B cell (primary cell): ENCODE measurements around the gene DPYSL4.

ENCODE experiments used
- CTCF ChIP-seq: fragments of 200-600 bp; IDR thresholded peaks from one replicate; pipeline ENCODE4 v1.8.0; 2022; ENCODE audit warnings: antibody characterized with exemption, mild to moderate bottlenecking
- EZH2 ChIP-seq: IDR thresholded peaks from 2 replicates; pipeline ENCODE4 v1.6.1; 2012; ENCODE audit warnings: borderline replicate concordance, low read depth, mild to moderate bottlenecking, moderate library complexity, low read length; ENCODE audit not compliant: insufficient read depth, poor library complexity, severe bottlenecking

GRCh38 chr10:132223611-132224342, 37.0 kb downstream of the DPYSL4 start:
- no peak for TF ChIP-seq CTCF
- no peak for TF ChIP-seq EZH2
